Panc1 (cell line): Measurements from ENCODE around the gene TACO1. TPM values are rescaled to one million over a fixed set of nuclear protein-coding genes. Genes with fewer than 3 reads are reported as not detected.

Experiments
- ATAC-seq: fragments of 200-7000 bp; cut with Tn5 transposase; 2 replicates; pipeline ENCODE4 v1.9.1; 2020; ENCODE audit warnings: mild to moderate bottlenecking, moderate library complexity
- BruUV-seq: library from RNA; stranded (reverse); fragments of 400-500 nt; replicated peaks from 2 replicates; lab custom pipeline; 2021; lab: Mats Ljungman, UMichigan
- CTCF ChIA-PET: fragments of 300-600 bp; sonication (Branson Sonifier 250); formaldehyde crosslinking; loops from one replicate; lab custom pipeline; 2022; ENCODE audit warnings: antibody characterized with exemption; lab: Charles Lee
- POLR2A ChIA-PET: fragments of 300-600 bp; sonication (Branson Sonifier 250); formaldehyde crosslinking; loops from one replicate; lab custom pipeline; 2022; ENCODE audit warnings: antibody characterized with exemption; lab: Charles Lee
- DNase-seq: peaks from one replicate; pipeline ENCODE4 v3.0.0-alpha.2; 2010; ENCODE audit warnings: low read depth, low spot score
- H3K27ac ChIP-seq: 2 replicates; pipeline ENCODE4 v1.5.1; 2011; ENCODE audit warnings: mild to moderate bottlenecking, low read length, inconsistent platforms
- H3K27me3 ChIP-seq: fragments of 200-500 bp; sonication (Bioruptor generic); 2 replicates; pipeline ENCODE4 v1.6.0; 2014; ENCODE audit warnings: low read length, inconsistent platforms; ENCODE audit not compliant: control insufficient read depth, insufficient read depth
- H3K36me3 ChIP-seq: fragments of 200-500 bp; sonication (Bioruptor generic); 2 replicates; pipeline ENCODE4 v1.5.1; 2014; ENCODE audit warnings: inconsistent platforms, mild to moderate bottlenecking, low read length, moderate library complexity; ENCODE audit not compliant: control insufficient read depth, insufficient read depth
- H3K4me1 ChIP-seq: 2 replicates; pipeline ENCODE4 v1.5.1; 2011; ENCODE audit warnings: inconsistent platforms, mild to moderate bottlenecking, low read length, moderate library complexity; ENCODE audit not compliant: control insufficient read depth, insufficient read depth
- H3K4me3 ChIP-seq, 2 experiments: 2 replicates each; pipeline ENCODE4 v1.5.1; 2011 to 2012; ENCODE audit warnings: low read depth in 2 of 2, low read length in 2 of 2, mild to moderate bottlenecking in 2 of 2, inconsistent platforms in 1 of 2, moderate library complexity in 1 of 2
- H3K9me3 ChIP-seq: fragments of 200-500 bp; sonication (Bioruptor generic); 2 replicates; pipeline ENCODE4 v1.5.1; 2014; ENCODE audit warnings: low read depth, mild to moderate bottlenecking, inconsistent platforms, low read length, moderate library complexity; ENCODE audit not compliant: control insufficient read depth, insufficient read depth
- CTCF ChIP-seq: fragments of 450-650 bp; IDR thresholded peaks from 2 replicates; pipeline ENCODE4 v1.5.1; 2017; ENCODE audit warnings: mild to moderate bottlenecking
- POLR2AphosphoS5 ChIP-seq: IDR thresholded peaks from 2 replicates; pipeline ENCODE4 v1.6.1; 2012; ENCODE audit warnings: mild to moderate bottlenecking, low read depth, low read length, moderate library complexity
- REST ChIP-seq, 2 experiments: IDR thresholded peaks; 2 replicates each; pipeline ENCODE4 v1.6.1; 2011 to 2012; ENCODE audit warnings: low read depth in 2 of 2, control low read depth in 1 of 2, low read length in 1 of 2, mild to moderate bottlenecking in 1 of 2, moderate library complexity in 1 of 2; ENCODE audit not compliant: insufficient read depth in 1 of 2
- SIN3A ChIP-seq: IDR thresholded peaks from 2 replicates; pipeline ENCODE4 v1.6.1; 2012; ENCODE audit warnings: low read depth, mild to moderate bottlenecking, low read length, moderate library complexity, borderline replicate concordance; ENCODE audit not compliant: insufficient read depth
- TCF7L2 ChIP-seq: IDR thresholded peaks from 2 replicates; pipeline ENCODE4 v1.6.1; 2011; ENCODE audit warnings: mild to moderate bottlenecking, low read depth, low read length, inconsistent platforms
- in situ Hi-C: cut with HindIII; loops from 2 replicates; pipeline ENCODE4 v1.10.0; 2016; ENCODE audit warnings: low sequenced_read_pairs, low pct_unique_long_range_greater_than_20kb
- intact Hi-C: fragments of 100-400 bp; cut with micrococcal nuclease; formaldehyde crosslinking; loops from one replicate; pipeline ENCODE4 v1.10.0; 2022; ENCODE audit not compliant: unreplicated experiment
- total RNA-seq: library from RNA; stranded (reverse); gene quantifications from one replicate; pipeline ENCODE4 v1.2.1, GENCODE V29; 2021; ENCODE audit not compliant: unreplicated experiment

Gene TACO1
- total RNA-seq, 1 experiment from 2014 or later: 17.9 TPM

- POLR2A ChIA-PET: no interaction called here
- no TSS peak for BruUV-seq
- CTCF ChIA-PET: no interaction called here
Measured at GRCh38 chr17:63595132-63595531, 5.6 kb upstream of the TACO1 start.

GRCh38 chr17:63596856-63597586 is 3.7 kb upstream of the TACO1 start:
- H3K4me1 ChIP-seq: peaks cover 8% of the 10 kb centered on the region
- TF ChIP-seq POLR2AphosphoS5: no peak
- TF ChIP-seq SIN3A: no peak
- TF ChIP-seq CTCF: no peak
- TF ChIP-seq TCF7L2: no peak
- TF ChIP-seq REST (IDR thresholded peaks at IDR 0.05; ENCODE audit: insufficient read depth in 1 of 2, low read depth in 2 of 2, low read length in 1 of 2): no peak
- H3K27ac ChIP-seq: no peak overlapping the region
- POLR2A ChIA-PET: no interaction called here
- no peaks in the 10 kb centered on the region for H3K9me3 ChIP-seq
- ATAC-seq (no peak), DNase-seq (no peak)
- H3K36me3 ChIP-seq: peaks cover 3% of the 10 kb centered on the region; the same call in 1 of the 2 replicates
- no peak overlapping the region for H3K4me3 ChIP-seq
- no peaks in the 10 kb centered on the region for H3K27me3 ChIP-seq
- intact Hi-C loops (no loop called here), in situ Hi-C loops (no loop called here)
- CTCF ChIA-PET: no interaction called here
- BruUV-seq: no TSS peak

More at GRCh38 chr17:63595132-63595531, 5.6 kb upstream of the TACO1 start:
- no peak for ATAC-seq
- Histone ChIP-seq H3K9me3 (no peaks in the 10 kb centered on the region), H3K27ac (no peak overlapping the region), H3K4me3 (no peak overlapping the region), H3K27me3 (no peaks in the 10 kb centered on the region), H3K36me3 (no peaks in the 10 kb centered on the region), H3K4me1 (peaks cover 1% of the 10 kb centered on the region; the same call in 1 of the 2 replicates)
- intact Hi-C loops: no loop called here
- TF ChIP-seq REST (IDR thresholded peaks at IDR 0.05; ENCODE audit: insufficient read depth in 1 of 2, low read depth in 2 of 2, low read length in 1 of 2) (no peak), CTCF (no peak), TCF7L2 (no peak), SIN3A (no peak), POLR2AphosphoS5 (no peak)
- no peak for DNase-seq
- in situ Hi-C loops: no loop called here
